T-helper 1 cell treated with Interleukin-12 subunit alpha and Interleukin-12 subunit beta and Interleukin-4 antibody, amounts not matched to agents 30 μg/mL and 1 μg/mL, for 36 hours (primary cell): ENCODE results near the gene RPL35A.
"Not testable (repeated sequence)": the region's sequence is repeated elsewhere in the genome, so short reads cannot be mapped to it uniquely, and the experiment has no call there.

Source experiments
- H3K27ac Mint-ChIP-seq: one replicate; pipeline ENCODE4 v1.8.0; 2021; ENCODE audit warnings: mild to moderate bottlenecking, mixed read lengths
- H3K27me3 Mint-ChIP-seq: one replicate; pipeline ENCODE4 v1.8.0; 2021; ENCODE audit warnings: low read depth, mixed read lengths
- H3K36me3 Mint-ChIP-seq: one replicate; pipeline ENCODE4 v1.8.0; 2021; ENCODE audit warnings: low read depth, mixed read lengths
- H3K4me1 Mint-ChIP-seq: one replicate; pipeline ENCODE4 v1.8.0; 2021; ENCODE audit warnings: low read depth, mixed read lengths
- H3K4me3 Mint-ChIP-seq: one replicate; pipeline ENCODE4 v1.8.0; 2021; ENCODE audit warnings: mild to moderate bottlenecking, moderate library complexity, mixed read lengths
- H3K9me3 Mint-ChIP-seq: one replicate; pipeline ENCODE4 v1.8.0; 2021; ENCODE audit warnings: mixed read lengths

Gene RPL35A

GRCh38 chr3:197936819-197937384 is 13.1 kb upstream of the RPL35A start:
- Mint-ChIP-seq H3K4me1 (peaks cover 5% of the 10 kb centered on the region), H3K27me3 (no peaks in the 10 kb centered on the region), H3K27ac (no peak overlapping the region), H3K9me3 (no peaks in the 10 kb centered on the region), H3K4me3 (no peak overlapping the region), H3K36me3 (no peaks in the 10 kb centered on the region)

GRCh38 chr3:197940745-197941384 is 9.1 kb upstream of the RPL35A start:
- Mint-ChIP-seq H3K36me3 (no peaks in the 10 kb centered on the region), H3K4me3 (no peak overlapping the region), H3K4me1 (peaks cover 5% of the 10 kb centered on the region), H3K27ac (no peak overlapping the region), H3K27me3 (no peaks in the 10 kb centered on the region), H3K9me3 (no peaks in the 10 kb centered on the region)

GRCh38 chr3:197942956-197943556 is 6.9 kb upstream of the RPL35A start:
- Mint-ChIP-seq H3K27me3 (no peaks in the 10 kb centered on the region), H3K4me1 (peaks cover 5% of the 10 kb centered on the region), H3K9me3 (no peaks in the 10 kb centered on the region), H3K4me3 (no peak overlapping the region), H3K36me3 (no peaks in the 10 kb centered on the region), H3K27ac (no peak overlapping the region)

- Mint-ChIP-seq H3K27me3 (no peaks in the 10 kb centered on the region), H3K36me3 (peaks cover 34% of the 10 kb centered on the region), H3K27ac (peak overlapping the region; percentile 98), H3K4me3 (peak overlapping the region; percentile 99), H3K9me3 (no peaks in the 10 kb centered on the region), H3K4me1 (peaks cover 34% of the 10 kb centered on the region)
These were observed 706 bp upstream of the RPL35A start for GRCh38 chr3:197949191-197949777.

- Mint-ChIP-seq H3K4me1 (peaks cover 34% of the 10 kb centered on the region), H3K36me3 (peaks cover 42% of the 10 kb centered on the region), H3K27me3 (no peaks in the 10 kb centered on the region), H3K4me3 (peak overlapping the region; percentile 99), H3K9me3 (no peaks in the 10 kb centered on the region), H3K27ac (peak overlapping the region; percentile 98)
These were observed 679 bp downstream of the RPL35A start for GRCh38 chr3:197950677-197951061.

GRCh38 chr3:197951392-197951990 is 1.5 kb downstream of the RPL35A start:
- H3K9me3 Mint-ChIP-seq = no peaks in the 10 kb centered on the region
- peak overlapping the region; percentile 99 for H3K4me3 Mint-ChIP-seq
- no peaks in the 10 kb centered on the region for H3K27me3 Mint-ChIP-seq
- H3K36me3 Mint-ChIP-seq = peaks cover 44% of the 10 kb centered on the region
- peaks cover 34% of the 10 kb centered on the region for H3K4me1 Mint-ChIP-seq
- peak overlapping the region; percentile 98 for H3K27ac Mint-ChIP-seq

GRCh38 chr3:197952440-197952839 is 2.5 kb downstream of the RPL35A start:
- Mint-ChIP-seq H3K4me3 (no peak overlapping the region), H3K36me3 (peaks cover 50% of the 10 kb centered on the region), H3K27ac (no peak overlapping the region), H3K4me1 (peaks cover 36% of the 10 kb centered on the region), H3K27me3 (no peaks in the 10 kb centered on the region), H3K9me3 (no peaks in the 10 kb centered on the region)

- H3K4me1 Mint-ChIP-seq = peaks cover 39% of the 10 kb centered on the region
- H3K27me3 Mint-ChIP-seq = no peaks in the 10 kb centered on the region
- H3K36me3 Mint-ChIP-seq = peaks cover 55% of the 10 kb centered on the region
- H3K4me3 Mint-ChIP-seq = peak overlapping the region; percentile 35
- H3K9me3 Mint-ChIP-seq = no peaks in the 10 kb centered on the region
- peak overlapping the region; percentile 12 for H3K27ac Mint-ChIP-seq
These were observed 3.3 kb downstream of the RPL35A start for GRCh38 chr3:197953325-197953724.

- Mint-ChIP-seq H3K4me3 (no peak overlapping the region), H3K9me3 (no peaks in the 10 kb centered on the region), H3K4me1 (peaks cover 38% of the 10 kb centered on the region), H3K27ac (no peak overlapping the region), H3K36me3 (peaks cover 56% of the 10 kb centered on the region), H3K27me3 (no peaks in the 10 kb centered on the region)
These were observed 3.9 kb downstream of the RPL35A start for GRCh38 chr3:197953881-197954280.

- H3K9me3 Mint-ChIP-seq = no peaks in the 10 kb centered on the region
- peaks cover 45% of the 10 kb centered on the region for H3K36me3 Mint-ChIP-seq
- H3K27ac Mint-ChIP-seq = no peak overlapping the region
- no peak overlapping the region for H3K4me3 Mint-ChIP-seq
- H3K4me1 Mint-ChIP-seq = peaks cover 38% of the 10 kb centered on the region
- H3K27me3 Mint-ChIP-seq = no peaks in the 10 kb centered on the region
These were observed 6.0 kb downstream of the RPL35A start for GRCh38 chr3:197955892-197956477.

- no peak overlapping the region for H3K27ac Mint-ChIP-seq
- no peaks in the 10 kb centered on the region for H3K9me3 Mint-ChIP-seq
- H3K4me1 Mint-ChIP-seq = peaks cover 38% of the 10 kb centered on the region
- no peaks in the 10 kb centered on the region for H3K27me3 Mint-ChIP-seq
- H3K36me3 Mint-ChIP-seq = peaks cover 41% of the 10 kb centered on the region
- no peak overlapping the region for H3K4me3 Mint-ChIP-seq
These were observed 6.6 kb downstream of the RPL35A start for GRCh38 chr3:197956626-197956988.

GRCh38 chr3:197957790-197958133 is 7.8 kb downstream of the RPL35A start:
- Mint-ChIP-seq H3K36me3 (peaks cover 35% of the 10 kb centered on the region), H3K27me3 (no peaks in the 10 kb centered on the region), H3K4me1 (peaks cover 43% of the 10 kb centered on the region), H3K27ac (no peak overlapping the region), H3K4me3 (no peak overlapping the region), H3K9me3 (no peaks in the 10 kb centered on the region)

GRCh38 chr3:197958346-197958745 is 8.4 kb downstream of the RPL35A start:
- H3K36me3 Mint-ChIP-seq = peaks cover 31% of the 10 kb centered on the region
- H3K27me3 Mint-ChIP-seq = no peaks in the 10 kb centered on the region
- H3K27ac Mint-ChIP-seq = peak overlapping the region; percentile 29
- peaks cover 38% of the 10 kb centered on the region for H3K4me1 Mint-ChIP-seq
- H3K4me3 Mint-ChIP-seq = peak overlapping the region; percentile 29
- H3K9me3 Mint-ChIP-seq = no peaks in the 10 kb centered on the region

- not testable (repeated sequence) for H3K9me3 Mint-ChIP-seq, H3K27me3 Mint-ChIP-seq
- H3K27ac Mint-ChIP-seq = peak overlapping the region; percentile 19
- peaks cover 26% of the 10 kb centered on the region for H3K36me3 Mint-ChIP-seq
- peak overlapping the region; percentile 29 for H3K4me3 Mint-ChIP-seq
- peaks cover 33% of the 10 kb centered on the region for H3K4me1 Mint-ChIP-seq
These were observed 8.9 kb downstream of the RPL35A start for GRCh38 chr3:197958848-197959247.
